DOHH2 (cell line): ENCODE results near the gene FAM228B.

Experiments
- H3F3A ChIP-seq: fragments of 200-600 bp; sonication (generic), shearing (Covaris generic); 2 replicates; pipeline ENCODE4 v1.6.0; 2016; ENCODE audit warnings: antibody characterized with exemption, mild to moderate bottlenecking; ENCODE audit not compliant: control insufficient read depth, insufficient read depth
- H3K27ac ChIP-seq: fragments of 200-600 bp; sonication (generic); 2 replicates; pipeline ENCODE4 v1.5.1; 2014; ENCODE audit warnings: low read depth, mild to moderate bottlenecking, low read length, moderate library complexity
- H3K27me3 ChIP-seq: fragments of 200-600 bp; sonication (generic); 2 replicates; pipeline ENCODE4 v1.6.1; 2014; ENCODE audit warnings: mild to moderate bottlenecking, low read length, mixed read lengths; ENCODE audit not compliant: control insufficient read depth
- H3K36me3 ChIP-seq: fragments of 200-600 bp; sonication (generic); 2 replicates; pipeline ENCODE4 v1.6.1; 2014; ENCODE audit warnings: mild to moderate bottlenecking, low read length, moderate library complexity, mixed read lengths; ENCODE audit not compliant: control insufficient read depth
- H3K4me1 ChIP-seq: fragments of 200-600 bp; sonication (generic); 2 replicates; pipeline ENCODE4 v1.6.1; 2014; ENCODE audit warnings: mild to moderate bottlenecking, low read length, mixed read lengths; ENCODE audit not compliant: control insufficient read depth
- H3K4me2 ChIP-seq: fragments of 200-600 bp; sonication (generic); 2 replicates; pipeline ENCODE4 v1.6.0; 2014; ENCODE audit warnings: mild to moderate bottlenecking, low read length, moderate library complexity
- H3K4me3 ChIP-seq: fragments of 200-600 bp; sonication (generic); 2 replicates; pipeline ENCODE4 v1.5.1; 2014; ENCODE audit warnings: mild to moderate bottlenecking, low read length, mixed read lengths
- H3K79me2 ChIP-seq: fragments of 200-600 bp; sonication (generic); 2 replicates; pipeline ENCODE4 v1.6.1; 2014; ENCODE audit warnings: mild to moderate bottlenecking, low read length, mixed read lengths; ENCODE audit not compliant: control insufficient read depth
- H3K9me2 ChIP-seq: fragments of 200-600 bp; sonication (generic); replicated peaks from 2 replicates; pipeline ENCODE4 v1.6.1; 2014; ENCODE audit warnings: mild to moderate bottlenecking, low read length, mixed read lengths; ENCODE audit not compliant: control insufficient read depth
- H3K9me3 ChIP-seq: fragments of 200-600 bp; sonication (generic); 2 replicates; pipeline ENCODE4 v1.6.1; 2014; ENCODE audit warnings: antibody characterized with exemption, low read length, mixed read lengths; ENCODE audit not compliant: control insufficient read depth, insufficient read depth
- H4K20me1 ChIP-seq: fragments of 200-600 bp; sonication (generic); 2 replicates; pipeline ENCODE4 v1.6.0; 2014; ENCODE audit warnings: low read depth, mild to moderate bottlenecking, antibody characterized with exemption, low read length, moderate library complexity; ENCODE audit not compliant: control insufficient read depth, insufficient read depth
- EZH2phosphoT487 ChIP-seq: fragments of 200-600 bp; sonication (generic); IDR thresholded peaks from 2 replicates; pipeline ENCODE4 v1.6.1; 2017; ENCODE audit warnings: borderline replicate concordance, mild to moderate bottlenecking, antibody characterized with exemption, low read length, moderate library complexity, mixed read lengths
- TF ChIP-seq, protein P1 (sequence below): fragments of 200-600 bp; sonication (generic); IDR thresholded peaks from one replicate; pipeline ENCODE4 v1.5.1; 2014; ENCODE audit warnings: antibody characterized with exemption, mild to moderate bottlenecking, low read depth, low read length; ENCODE audit not compliant: poor library complexity, severe bottlenecking

The FAM228B gene

GRCh38 chr2:24208490-24208889, 85.2 kb downstream of the FAM228B start:
- Histone ChIP-seq H3F3A (no peaks in the 10 kb centered on the region), H3K4me1 (no peaks in the 10 kb centered on the region), H4K20me1 (no peaks in the 10 kb centered on the region), H3K27ac (no peak overlapping the region), H3K4me3 (no peak overlapping the region), H3K27me3 (no peaks in the 10 kb centered on the region), H3K9me2 (no peaks in the 10 kb centered on the region), H3K9me3 (no peaks in the 10 kb centered on the region), H3K79me2 (no peaks in the 10 kb centered on the region), H3K4me2 (no peak overlapping the region), H3K36me3 (peaks cover 22% of the 10 kb centered on the region)
- TF ChIP-seq, protein P1, sequence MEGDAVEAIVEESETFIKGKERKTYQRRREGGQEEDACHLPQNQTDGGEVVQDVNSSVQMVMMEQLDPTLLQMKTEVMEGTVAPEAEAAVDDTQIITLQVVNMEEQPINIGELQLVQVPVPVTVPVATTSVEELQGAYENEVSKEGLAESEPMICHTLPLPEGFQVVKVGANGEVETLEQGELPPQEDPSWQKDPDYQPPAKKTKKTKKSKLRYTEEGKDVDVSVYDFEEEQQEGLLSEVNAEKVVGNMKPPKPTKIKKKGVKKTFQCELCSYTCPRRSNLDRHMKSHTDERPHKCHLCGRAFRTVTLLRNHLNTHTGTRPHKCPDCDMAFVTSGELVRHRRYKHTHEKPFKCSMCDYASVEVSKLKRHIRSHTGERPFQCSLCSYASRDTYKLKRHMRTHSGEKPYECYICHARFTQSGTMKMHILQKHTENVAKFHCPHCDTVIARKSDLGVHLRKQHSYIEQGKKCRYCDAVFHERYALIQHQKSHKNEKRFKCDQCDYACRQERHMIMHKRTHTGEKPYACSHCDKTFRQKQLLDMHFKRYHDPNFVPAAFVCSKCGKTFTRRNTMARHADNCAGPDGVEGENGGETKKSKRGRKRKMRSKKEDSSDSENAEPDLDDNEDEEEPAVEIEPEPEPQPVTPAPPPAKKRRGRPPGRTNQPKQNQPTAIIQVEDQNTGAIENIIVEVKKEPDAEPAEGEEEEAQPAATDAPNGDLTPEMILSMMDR, result no peak
- no peak for TF ChIP-seq EZH2phosphoT487

GRCh38 chr2:24209389-24210105, 86.3 kb downstream of the FAM228B start:
- H4K20me1 ChIP-seq, result no peaks in the 10 kb centered on the region
- H3K4me1 ChIP-seq, result peaks cover 8% of the 10 kb centered on the region
- H3K79me2 ChIP-seq, result no peaks in the 10 kb centered on the region
- no peaks in the 10 kb centered on the region for H3K9me3 ChIP-seq
- TF ChIP-seq EZH2phosphoT487, result no peak
- TF ChIP-seq, protein P1, result no peak
- peaks cover 17% of the 10 kb centered on the region for H3K36me3 ChIP-seq
- H3K27me3 ChIP-seq, result no peaks in the 10 kb centered on the region
- no peaks in the 10 kb centered on the region for H3K9me2 ChIP-seq
- H3F3A ChIP-seq, result peaks cover 3% of the 10 kb centered on the region; the same call in 1 of the 2 replicates
- no peak overlapping the region for H3K4me3 ChIP-seq
- H3K4me2 ChIP-seq, result no peak overlapping the region
- no peak overlapping the region for H3K27ac ChIP-seq

- Histone ChIP-seq H3K36me3 (peaks cover 17% of the 10 kb centered on the region), H3K4me2 (no peak overlapping the region), H3K4me1 (peaks cover 13% of the 10 kb centered on the region), H3F3A (peaks cover 6% of the 10 kb centered on the region; the same call in 1 of the 2 replicates), H3K9me3 (no peaks in the 10 kb centered on the region), H3K79me2 (no peaks in the 10 kb centered on the region), H3K27me3 (no peaks in the 10 kb centered on the region), H3K4me3 (no peak overlapping the region), H4K20me1 (no peaks in the 10 kb centered on the region), H3K9me2 (no peaks in the 10 kb centered on the region), H3K27ac (no peak overlapping the region)
- TF ChIP-seq, protein P1, result no peak
- no peak for TF ChIP-seq EZH2phosphoT487
These were observed 86.8 kb downstream of the FAM228B start for GRCh38 chr2:24210106-24210455.
